HG02798 (cell line): ENCODE measurements around the gene IGF2BP3.
"Not testable (repeated sequence)": the region's sequence is repeated elsewhere in the genome, so short reads cannot be mapped to it uniquely, and the experiment has no call there.

Experiments used
- ATAC-seq: cut with Tn5 transposase; IDR thresholded peaks from one replicate; pipeline ENCODE4 v1.9.1; 2021; ENCODE audit warnings: mild to moderate bottlenecking; ENCODE audit not compliant: unreplicated experiment, poor library complexity

Gene IGF2BP3

DNA sequence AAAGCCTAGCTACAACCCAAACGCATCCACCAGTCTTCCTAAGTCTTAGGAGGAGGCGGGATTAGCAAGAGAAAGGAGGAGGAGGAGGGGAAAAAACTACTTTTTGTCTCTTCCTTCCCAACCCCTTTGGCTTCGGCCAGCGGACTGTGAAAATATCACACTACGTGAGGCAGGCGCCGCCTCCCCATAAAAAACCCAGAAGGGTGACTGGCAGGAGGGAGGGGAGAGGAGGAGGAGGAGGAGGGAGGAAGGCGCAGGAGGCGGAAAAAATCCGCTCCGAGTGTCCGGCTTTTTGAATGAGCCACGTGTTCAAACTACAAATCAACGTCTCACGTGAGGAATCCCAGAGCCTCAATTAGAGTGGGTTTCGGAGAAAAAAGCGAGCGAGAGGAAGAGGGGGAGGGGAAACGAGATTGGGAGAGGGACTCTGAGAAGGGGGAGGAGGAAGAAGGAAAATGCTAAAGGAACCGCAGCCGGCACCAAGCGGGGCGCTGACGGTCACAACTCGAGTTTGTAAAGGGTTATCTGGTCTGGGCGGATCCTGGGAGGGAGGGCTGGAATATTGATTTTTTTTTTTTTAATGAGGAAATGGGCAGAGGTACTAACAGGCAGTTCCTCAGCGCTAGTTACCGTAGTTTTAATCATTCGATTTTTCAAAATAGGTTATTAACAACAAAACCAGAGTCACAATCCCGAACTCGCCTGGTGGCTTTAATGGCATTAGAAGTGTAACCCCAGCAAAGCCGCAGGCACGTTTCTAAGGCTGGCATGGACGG lies at the start of gene IGF2BP3:
Gene IGF2BP3, minus strand, starts transcription at position 162 of the 776 bp plus-strand sequence. CDS start 381 bp downstream, outside the sequence.
- no peak for ATAC-seq

DNA sequence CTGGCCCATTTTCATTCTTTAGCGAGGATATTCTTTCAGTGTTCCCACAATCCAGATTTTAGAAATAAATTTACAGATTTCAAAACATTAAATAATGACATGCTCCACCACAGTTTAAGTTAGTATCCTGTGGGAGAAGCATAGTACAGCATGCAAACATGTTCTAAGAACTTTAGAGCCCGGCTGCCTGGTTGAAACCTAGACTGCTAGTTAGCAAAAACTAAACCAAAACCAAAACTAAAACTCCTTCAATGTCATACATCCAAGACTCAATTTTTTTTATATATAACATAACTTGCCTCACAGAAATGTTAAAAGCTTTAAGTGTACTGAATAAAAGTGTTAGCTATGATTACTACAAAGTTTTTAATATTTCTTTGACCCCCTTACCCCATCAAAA lies 44.5 kb upstream of the IGF2BP3 start:
- peak; percentile 53 for ATAC-seq

DNA sequence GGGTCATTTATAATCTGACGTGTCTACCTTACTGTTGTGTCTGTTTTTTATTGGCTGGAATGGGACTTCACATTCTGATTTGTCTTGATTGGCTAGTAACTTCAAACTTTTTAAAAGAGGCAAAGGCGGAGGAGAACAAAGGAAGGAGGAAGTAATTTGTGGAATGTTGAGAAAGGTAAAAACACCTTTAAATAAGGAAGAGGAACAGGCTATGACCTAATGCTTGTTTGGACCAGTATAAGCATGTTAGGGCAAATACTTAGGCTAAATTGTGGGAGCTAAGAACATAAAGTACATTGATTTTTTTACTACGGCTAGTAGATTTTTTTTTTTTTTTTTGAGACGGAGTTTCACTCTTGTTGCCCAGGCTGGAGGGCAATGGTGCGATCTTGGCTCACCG lies 43.5 kb upstream of the IGF2BP3 start:
- ATAC-seq, result not testable (repeated sequence)

DNA sequence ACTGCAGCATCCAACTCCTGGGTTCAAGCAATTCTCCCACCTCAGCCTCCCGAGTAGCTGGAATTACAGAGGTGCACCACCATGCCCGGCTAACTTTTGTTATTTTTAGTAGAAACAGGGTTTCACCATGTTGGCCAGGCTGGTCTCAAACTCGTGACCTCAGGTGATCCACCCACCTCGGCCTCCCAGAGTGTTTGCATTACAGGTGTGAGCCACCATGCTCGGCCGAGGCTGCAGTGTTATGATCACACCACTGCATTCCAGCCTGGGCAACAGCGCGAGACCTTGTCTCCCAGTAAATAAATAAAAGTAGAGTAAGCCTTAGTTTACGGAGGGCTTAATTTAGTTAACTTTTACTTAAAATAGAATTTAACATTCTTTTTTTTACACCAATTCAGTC lies 23.7 kb upstream of the IGF2BP3 start:
- no peak for ATAC-seq

DNA sequence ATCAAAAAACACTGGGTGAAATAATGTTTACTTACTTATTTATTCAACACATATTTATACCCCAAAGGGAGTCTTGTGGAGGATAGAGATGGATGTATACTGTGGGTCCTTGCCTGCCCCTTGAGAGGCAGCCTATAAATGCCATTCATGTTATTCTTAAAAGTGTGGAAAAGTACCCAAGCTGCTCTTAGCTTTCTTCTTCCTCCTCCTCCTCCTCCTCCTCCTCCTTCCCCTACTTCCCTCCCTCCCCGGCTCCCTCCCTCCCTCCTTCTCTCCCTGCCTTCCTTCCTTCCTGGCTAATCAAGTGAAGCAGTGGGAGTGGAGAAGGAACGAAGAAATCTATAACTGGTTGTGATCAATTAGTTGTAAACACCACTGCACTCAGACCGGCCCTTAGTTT lies 21.2 kb upstream of the IGF2BP3 start:
- ATAC-seq, result no peak

DNA sequence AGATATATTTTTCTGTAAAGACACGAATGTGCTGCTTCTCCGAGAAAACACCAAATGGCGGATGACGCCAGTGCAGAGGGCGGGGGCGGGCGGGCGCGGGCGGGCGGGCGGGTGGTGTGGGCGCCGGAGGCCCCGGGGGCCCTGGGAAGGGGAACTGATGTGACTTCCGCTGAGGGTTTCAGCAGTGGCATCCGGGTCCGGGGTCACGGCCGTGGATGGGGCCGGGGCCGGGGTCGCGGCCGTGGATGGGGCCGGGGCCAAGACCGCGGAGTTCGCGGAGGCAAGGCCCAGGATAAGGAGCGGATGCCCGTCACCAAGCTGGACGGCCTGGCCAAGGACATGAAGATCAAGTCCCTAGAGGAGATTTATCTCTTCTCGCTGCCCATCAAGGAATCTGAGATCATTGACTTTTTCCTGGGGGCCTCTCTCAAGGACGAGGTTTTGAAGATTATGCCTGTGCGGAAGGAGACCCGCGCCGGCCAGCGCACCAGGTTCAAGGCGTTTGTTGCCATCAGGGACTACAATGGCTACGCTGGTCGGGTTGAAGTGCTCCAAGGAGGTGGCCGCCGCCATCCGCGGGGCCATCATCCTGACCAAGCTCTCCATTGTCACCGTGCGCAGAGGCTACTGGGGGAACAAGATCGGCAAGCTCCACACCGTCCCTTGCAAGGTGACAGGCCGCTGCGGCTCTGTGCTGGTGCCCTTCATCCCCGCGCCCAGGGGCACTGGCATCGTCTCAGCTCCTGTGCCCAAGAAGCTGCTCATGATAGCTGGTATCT lies 20.3 kb upstream of the IGF2BP3 start:
- ATAC-seq, result peak; percentile 65

DNA sequence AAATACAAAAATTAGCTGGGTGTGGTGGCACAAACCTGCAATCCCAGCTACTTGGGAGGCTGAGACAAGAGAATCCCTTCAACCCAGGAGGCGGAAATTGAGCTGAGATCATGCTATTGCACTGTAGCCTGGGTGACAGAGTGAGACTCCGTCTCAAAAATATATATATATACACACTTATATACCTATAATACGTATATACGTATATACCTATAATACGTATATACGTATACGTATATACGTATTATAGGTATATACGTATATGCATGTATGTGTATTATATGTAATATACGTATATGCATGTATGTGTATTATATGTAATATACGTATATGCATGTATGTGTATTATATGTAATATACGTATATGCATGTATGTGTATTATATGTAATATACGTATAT lies 18.4 kb upstream of the IGF2BP3 start:
- ATAC-seq, result not testable (repeated sequence)

DNA sequence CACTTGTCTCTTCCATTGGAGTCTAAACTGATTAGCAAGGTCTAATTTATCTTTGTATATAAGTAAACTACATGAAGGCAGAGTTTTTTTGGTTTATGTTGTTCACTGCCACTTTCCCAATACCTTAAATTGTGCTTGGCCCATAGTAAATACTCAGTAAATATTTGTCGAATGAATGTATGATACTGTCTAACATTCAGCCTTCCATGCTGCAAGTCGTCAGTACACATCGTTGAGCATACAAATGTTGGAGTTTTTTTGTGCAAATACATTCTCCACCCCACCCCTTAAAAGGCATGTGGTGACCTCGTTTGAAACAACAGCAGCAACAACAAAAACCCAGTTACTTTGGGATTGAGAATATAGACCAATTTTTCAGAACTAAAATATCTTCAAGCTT lies 17.4 kb upstream of the IGF2BP3 start:
- no peak for ATAC-seq

DNA sequence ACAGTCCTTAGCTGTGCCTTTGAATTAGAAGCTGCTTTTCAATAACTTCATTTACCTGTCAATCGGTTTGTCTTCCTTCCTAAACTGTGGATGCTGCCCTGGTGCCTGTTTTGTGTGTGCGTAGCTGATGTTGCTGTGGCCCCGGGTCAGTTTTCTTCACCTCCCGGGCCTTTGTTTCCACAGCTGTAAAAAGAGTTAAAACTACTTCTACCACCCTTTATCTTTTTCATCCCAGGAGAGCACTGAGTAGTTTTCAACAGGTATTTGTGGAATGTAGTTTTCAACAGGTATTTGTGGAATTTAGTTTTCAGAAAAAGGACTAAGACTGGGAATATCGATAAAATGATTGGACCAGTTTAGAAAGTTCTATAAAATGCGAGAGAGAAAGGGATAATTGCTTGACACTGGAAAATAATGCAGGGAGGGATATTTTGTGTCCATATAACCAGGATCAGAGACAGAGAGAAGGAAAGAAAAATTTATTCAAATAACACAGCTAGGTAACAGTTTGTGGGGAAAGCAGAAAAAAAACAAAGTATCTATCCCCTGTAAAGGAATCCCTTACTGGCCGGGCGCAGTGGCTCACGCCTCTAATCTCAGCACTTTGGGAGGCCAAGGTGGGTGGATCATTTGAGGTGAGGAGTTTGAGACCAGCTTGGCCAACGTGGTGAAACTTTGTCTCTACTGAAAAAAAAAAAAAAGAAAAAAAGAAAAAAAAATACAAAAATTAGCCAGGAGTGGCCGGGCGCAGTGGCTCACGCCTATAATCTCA lies 15.9 kb upstream of the IGF2BP3 start:
- ATAC-seq, result no peak

DNA sequence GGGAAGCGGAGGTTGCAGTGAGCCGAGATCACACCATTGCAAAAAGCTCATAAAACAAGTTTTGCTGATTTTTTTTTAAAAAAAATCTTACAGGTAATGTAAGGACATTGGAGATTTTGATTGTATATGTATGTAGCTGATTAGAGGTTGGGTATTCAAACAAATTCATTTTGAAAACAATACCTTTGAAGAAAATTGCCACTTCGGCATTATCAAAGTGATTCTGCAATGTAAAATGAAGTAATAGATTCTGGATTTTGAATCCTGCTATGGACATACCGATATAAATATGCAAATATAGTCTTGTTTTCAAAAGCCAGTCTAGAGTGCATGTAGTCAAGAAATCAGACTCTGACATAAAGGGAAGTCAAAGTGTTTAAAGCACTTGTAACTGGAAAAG lies 12.4 kb upstream of the IGF2BP3 start:
- ATAC-seq, result no peak

DNA sequence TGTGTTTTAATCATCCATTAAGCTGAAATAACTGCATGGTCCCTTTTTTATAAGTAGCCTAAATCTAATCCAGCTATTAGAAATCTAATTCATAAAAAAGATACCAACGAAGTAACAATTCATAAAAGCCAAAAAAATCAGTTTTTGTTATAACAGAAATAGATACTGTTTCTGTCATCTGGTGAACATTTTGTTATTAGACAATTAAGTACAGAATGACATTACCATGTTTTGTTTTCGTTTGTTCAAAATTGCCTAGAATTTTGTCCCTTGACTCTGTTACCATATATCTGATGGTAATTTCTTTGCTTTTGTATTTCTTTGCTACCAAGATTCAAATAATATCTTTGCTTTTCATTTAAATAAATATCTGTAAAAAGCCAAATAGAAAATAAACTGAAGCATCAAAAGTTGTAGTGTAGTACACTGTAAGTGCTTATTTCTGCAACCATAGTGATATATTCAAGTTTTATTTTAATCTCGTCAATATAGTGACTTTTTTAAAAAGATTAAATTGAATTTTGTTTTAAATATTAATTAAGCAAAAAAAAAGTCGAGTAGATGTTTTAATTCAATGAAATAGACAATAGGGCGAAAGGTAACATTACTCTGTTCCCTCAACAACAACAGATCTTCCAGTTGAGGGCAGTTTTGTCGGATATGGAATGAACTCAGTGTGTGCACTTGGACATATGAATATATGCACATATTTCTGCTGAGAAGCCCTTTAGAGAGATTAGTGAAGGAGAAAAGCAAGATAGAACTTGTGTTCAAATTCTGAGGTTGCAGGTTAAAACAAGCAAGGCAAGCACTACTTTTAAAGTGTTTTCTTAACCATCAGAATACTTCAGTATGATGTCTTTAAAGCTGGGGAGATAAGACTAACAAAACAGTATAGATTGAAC lies 7.9 kb upstream of the IGF2BP3 start:
- no peak for ATAC-seq

DNA sequence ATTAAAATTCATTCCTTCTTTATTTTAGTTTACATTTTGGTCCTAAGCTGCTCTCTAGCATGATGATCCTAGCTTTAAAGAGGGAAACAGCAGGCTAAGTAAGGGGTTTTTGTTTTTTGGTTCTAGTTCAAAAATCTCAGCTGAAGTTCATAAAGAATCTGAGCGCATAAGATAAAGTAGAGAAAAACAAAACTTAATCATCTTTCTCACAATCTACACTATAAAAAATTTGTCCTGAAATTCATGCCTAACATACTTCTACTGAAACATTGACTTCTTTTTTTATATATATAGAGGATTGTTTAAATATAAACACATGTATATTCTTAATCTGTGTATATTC lies 6.8 kb upstream of the IGF2BP3 start:
- ATAC-seq, result no peak

DNA sequence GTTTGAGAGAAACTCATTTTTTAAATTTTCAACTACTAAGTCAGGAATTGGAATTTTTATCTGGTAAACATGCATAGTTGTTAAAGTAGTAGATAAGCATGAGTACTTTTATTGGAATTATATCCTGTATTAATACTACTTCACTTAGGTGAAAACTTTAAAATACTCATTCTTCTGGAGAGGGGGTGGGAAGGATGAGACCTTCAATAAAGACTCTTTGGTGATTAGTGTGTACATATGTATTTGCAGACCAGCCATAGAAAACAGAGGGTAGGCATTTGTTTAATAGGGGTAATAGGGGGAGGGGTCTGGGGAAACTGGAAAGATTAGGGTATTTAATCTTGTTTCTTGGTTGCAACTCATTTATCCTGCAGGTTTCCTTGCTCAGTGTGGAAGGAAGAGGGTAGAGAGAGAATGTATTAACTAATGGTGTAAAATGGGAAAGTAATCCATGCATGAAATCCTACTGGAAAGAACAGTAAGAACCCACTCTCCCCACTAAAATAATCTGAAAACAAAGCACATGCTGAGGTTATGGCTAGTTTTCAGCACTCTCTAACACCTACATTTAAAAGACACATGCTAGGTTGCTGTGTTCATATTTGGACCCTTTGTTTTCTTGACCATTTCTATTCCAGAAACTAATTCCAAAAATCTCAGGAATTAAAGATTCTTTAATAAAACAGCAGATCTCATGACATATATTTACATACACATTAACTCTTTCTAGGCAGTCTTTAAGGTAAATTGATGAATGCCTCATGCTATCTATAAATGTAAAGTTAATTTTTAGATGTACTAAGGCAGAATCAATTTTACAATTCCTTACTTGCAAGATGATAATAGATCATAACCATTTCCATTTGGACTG lies 6.2 kb upstream of the IGF2BP3 start:
- ATAC-seq, result no peak

DNA sequence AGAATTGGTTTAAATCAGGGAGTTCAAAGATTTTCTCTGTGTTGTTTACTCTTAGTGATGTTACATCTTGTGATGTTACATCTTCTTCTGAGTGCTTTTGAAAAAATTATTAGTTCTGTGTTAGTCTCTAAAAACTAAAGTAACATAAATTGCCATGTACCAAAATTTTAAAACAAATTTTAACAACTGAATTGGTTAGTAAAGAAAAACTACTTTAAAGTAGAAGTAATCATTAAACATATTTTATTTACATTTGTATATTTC lies 5.2 kb upstream of the IGF2BP3 start:
- ATAC-seq, result no peak

DNA sequence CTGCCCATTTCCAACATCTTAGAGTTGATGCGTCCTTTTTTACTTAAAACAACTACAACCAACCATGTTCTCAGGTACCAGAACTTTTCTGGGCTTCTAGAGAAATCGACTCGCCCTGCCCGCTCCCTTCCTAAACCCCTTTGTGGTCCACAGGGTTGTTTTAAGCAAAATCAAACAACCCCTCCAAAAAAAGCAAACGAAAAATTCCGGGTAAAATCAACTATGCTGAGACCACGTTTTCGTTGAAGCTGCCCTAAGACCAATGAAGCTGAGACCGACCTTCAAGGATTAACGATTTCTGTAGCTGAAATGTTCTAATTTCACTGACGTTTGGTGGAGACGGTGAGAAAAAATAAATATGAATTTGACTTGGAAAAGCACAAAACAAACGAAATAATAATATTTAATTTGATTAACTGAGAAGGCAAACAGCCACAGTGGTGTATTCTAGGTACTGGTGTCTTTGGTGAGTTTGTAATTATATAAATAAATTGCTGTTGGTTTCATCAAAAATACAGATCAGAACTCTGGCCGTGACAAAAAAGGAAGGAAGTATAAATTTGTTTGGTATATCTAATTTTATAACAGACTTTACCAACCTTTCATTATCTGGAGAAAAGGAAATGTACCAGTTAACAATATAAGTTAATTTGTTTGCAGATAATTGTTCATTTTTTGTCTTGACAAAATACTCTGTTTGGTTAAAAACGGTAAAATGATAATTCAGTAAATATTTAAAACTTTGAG lies 4.7 kb upstream of the IGF2BP3 start:
- no peak for ATAC-seq

DNA sequence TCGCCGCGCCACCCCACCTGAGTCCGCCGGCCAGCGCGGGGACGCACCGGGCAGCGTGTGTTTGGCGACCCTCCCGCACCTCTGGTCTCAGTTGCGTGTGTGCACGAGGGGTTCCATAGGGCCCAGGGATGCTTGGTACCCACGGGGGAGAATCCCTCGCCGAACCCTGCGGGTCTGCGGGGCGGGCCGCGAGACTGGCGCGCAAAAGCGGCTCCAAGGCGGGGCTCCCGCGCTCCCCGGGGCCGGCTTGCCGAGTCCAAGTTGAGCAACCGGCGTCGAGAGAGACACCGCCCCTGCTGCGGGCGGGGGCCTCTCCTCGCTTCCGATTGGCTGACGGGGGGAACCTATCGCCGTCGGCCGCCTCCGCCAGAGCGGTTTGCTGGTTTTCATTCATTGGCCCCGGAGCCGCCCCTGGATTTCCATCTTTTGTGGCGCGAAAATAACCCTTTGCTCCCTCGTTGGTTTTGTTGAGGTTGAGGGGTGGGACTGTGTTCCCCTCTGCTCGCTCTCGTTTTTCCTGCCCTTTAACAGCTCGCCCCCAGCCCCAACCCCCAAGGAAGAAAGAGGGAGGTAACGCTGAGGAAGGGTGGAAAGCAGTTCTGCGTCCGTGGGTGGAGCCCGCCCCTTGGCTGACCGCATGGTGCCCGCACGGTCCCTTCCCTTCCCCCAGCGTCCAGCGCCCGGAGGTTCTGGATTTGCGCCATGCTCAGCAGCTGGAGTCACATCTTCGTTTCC lies 4.0 kb upstream of the IGF2BP3 start:
- ATAC-seq, result peak; percentile 77

DNA sequence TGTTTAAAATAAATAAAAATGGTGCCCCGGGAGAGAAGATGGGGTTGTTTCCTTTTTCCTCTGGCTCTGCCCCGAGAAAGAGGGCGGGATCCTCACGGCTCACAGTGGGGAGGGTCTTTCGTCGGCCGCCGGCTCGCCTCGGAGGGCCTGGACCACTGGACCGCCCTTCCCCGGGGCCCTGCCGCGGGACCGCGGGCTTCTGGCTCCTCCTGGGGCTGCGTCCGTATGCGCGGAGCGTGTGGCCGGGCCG lies 3.5 kb upstream of the IGF2BP3 start:
- peak; percentile 24 for ATAC-seq
